ENCODE results near the gene CACNA1S. TPM values are rescaled to one million over a fixed set of nuclear protein-coding genes. Genes with fewer than 3 reads are reported as not detected.

The CACNA1S gene
- total and polyA plus RNA-seq, 2 of the 13 experiments (the other 11 are each of a cell fraction or from before 2014, with no cell fraction given), result not detected

- H2AFZ ChIP-seq (ENCODE audit: low read length), result no peak overlapping the region
- BruUV-seq (replicated peaks), result no TSS peak
- no peak overlapping the region for H3K27ac ChIP-seq (ENCODE audit: extremely low read length, insufficient read depth, low read length)
- TF ChIP-seq NR2F6 (IDR thresholded peaks at IDR 0.05), result no peak
- no peak for TF ChIP-seq NR2F6 (CRISPR knock-in tag; IDR thresholded peaks at IDR 0.05)
- TF ChIP-seq MED13 (CRISPR knock-in tag; IDR thresholded peaks at IDR 0.05), result no peak
- H3K4me2 ChIP-seq (ENCODE audit: low read depth, low read length), result no peak overlapping the region
- intact Hi-C loops (cut with micrococcal nuclease; ENCODE audit: unreplicated experiment), result no loop called here
- H3K4me1 ChIP-seq (ENCODE audit: insufficient read depth, low read length), result no peaks in the 10 kb centered on the region
- H4K20me1 ChIP-seq (ENCODE audit: insufficient read depth, low read length), result no peaks in the 10 kb centered on the region
- no peak for DNase-seq (ENCODE audit: low spot score)
- ATAC-seq, result no peak
- in situ Hi-C loops (cut with HindIII; ENCODE audit: extremely low pct_ligation_motif_present, low pct_unique_long_range_greater_than_20kb), result no loop called here
- H3K36me3 ChIP-seq (replicated peaks in 1 of 2; ENCODE audit: control insufficient read depth in 1 of 2, insufficient read depth in 2 of 2, low read length in 2 of 2), result peaks cover 12 to 66% of the 10 kb centered on the region in 2 experiments
- no peaks in the 10 kb centered on the region for H3K79me2 ChIP-seq (ENCODE audit: insufficient read depth, low read length)
- ChIA-PET POLR2A (no interaction called here), CTCF (ENCODE audit: low intra/inter-chr PET ratio, low total read pairs) (no interaction called here)
- no peak overlapping the region for H3K4me3 ChIP-seq (replicated peaks in 1 of 3; ENCODE audit: insufficient read depth in 1 of 3, low read depth in 2 of 3, low read length in 3 of 3)
- FAIRE-seq, result no peak
- WGBS (ENCODE audit: low lambda C conversion rate), result 98% methylated on average over 7 of the region's 7 CpGs
- no peaks in the 10 kb centered on the region for H3K9me3 ChIP-seq (ENCODE audit: low read length)
- H3K27me3 ChIP-seq (ENCODE audit: control insufficient read depth in 1 of 2, insufficient read depth in 2 of 2, low read length in 2 of 2), result no peaks in the 10 kb centered on the region
- no peak overlapping the region for H3K9ac ChIP-seq (ENCODE audit: insufficient read depth, low read depth, low read length)
These were observed 24.8 kb upstream of the CACNA1S start for GRCh38 chr1:201137024-201137392.

- POLR2A ChIA-PET, result no interaction called here
- TF ChIP-seq NFIB (CRISPR knock-in tag; IDR thresholded peaks at IDR 0.05; ENCODE audit: borderline replicate concordance) (no peak), USF2 (IDR thresholded peaks at IDR 0.05; ENCODE audit: low read depth, low read length) (no peak), USF2 (CRISPR knock-in tag; IDR thresholded peaks at IDR 0.05; ENCODE audit: borderline replicate concordance) (no peak), ZBTB42 (CRISPR knock-in tag; IDR thresholded peaks at IDR 0.05) (no peak), NR1H2 (CRISPR knock-in tag; IDR thresholded peaks at IDR 0.05; ENCODE audit: borderline replicate concordance, low read depth) (no peak), PREB (CRISPR knock-in tag; IDR thresholded peaks at IDR 0.05) (no peak), AHR (CRISPR knock-in tag; IDR thresholded peaks at IDR 0.05) (no peak), NFKBIZ (CRISPR knock-in tag; IDR thresholded peaks at IDR 0.05) (no peak), ZNF607 (CRISPR knock-in tag; IDR thresholded peaks at IDR 0.05; ENCODE audit: borderline replicate concordance) (no peak), RFX3 (CRISPR knock-in tag; IDR thresholded peaks at IDR 0.05) (no peak), MEF2D (CRISPR knock-in tag; IDR thresholded peaks at IDR 0.05) (no peak), NR0B2 (CRISPR knock-in tag; IDR thresholded peaks at IDR 0.05) (no peak), ZBTB8A (CRISPR knock-in tag; IDR thresholded peaks at IDR 0.05; ENCODE audit: borderline replicate concordance, low read depth) (no peak), SAP130 (CRISPR knock-in tag; IDR thresholded peaks at IDR 0.05; ENCODE audit: low read depth) (no peak)
These were observed 24.3 kb upstream of the CACNA1S start for GRCh38 chr1:201136355-201137023.

More at GRCh38 chr1:201136355-201137023, 24.3 kb upstream of the CACNA1S start:
- CTCF ChIA-PET (ENCODE audit: low intra/inter-chr PET ratio, low total read pairs), result no interaction called here
- intact Hi-C loops (cut with micrococcal nuclease; ENCODE audit: unreplicated experiment), result no loop called here
- Histone ChIP-seq H3K27ac (ENCODE audit: extremely low read length, insufficient read depth, low read length) (no peak overlapping the region), H3K79me2 (ENCODE audit: insufficient read depth, low read length) (no peaks in the 10 kb centered on the region), H3K4me2 (ENCODE audit: low read depth, low read length) (no peak overlapping the region), H3K9ac (ENCODE audit: insufficient read depth, low read depth, low read length) (no peak overlapping the region), H3K4me1 (ENCODE audit: insufficient read depth, low read length) (no peaks in the 10 kb centered on the region), H4K20me1 (ENCODE audit: insufficient read depth, low read length) (no peaks in the 10 kb centered on the region), H2AFZ (ENCODE audit: low read length) (no peak overlapping the region), H3K36me3 (replicated peaks in 1 of 2; ENCODE audit: control insufficient read depth in 1 of 2, insufficient read depth in 2 of 2, low read length in 2 of 2) (peaks cover 12 to 60% of the 10 kb centered on the region in 2 experiments), H3K4me3 (replicated peaks in 1 of 3; ENCODE audit: insufficient read depth in 1 of 3, low read depth in 2 of 3, low read length in 3 of 3) (no peak overlapping the region), H3K9me3 (ENCODE audit: low read length) (no peaks in the 10 kb centered on the region), H3K27me3 (ENCODE audit: control insufficient read depth in 1 of 2, insufficient read depth in 2 of 2, low read length in 2 of 2) (no peaks in the 10 kb centered on the region)
- DNase-seq (ENCODE audit: low spot score), result no peak
- in situ Hi-C loops (cut with HindIII; ENCODE audit: extremely low pct_ligation_motif_present, low pct_unique_long_range_greater_than_20kb), result no loop called here
- ATAC-seq, result no peak
- no peak for FAIRE-seq
- BruUV-seq (replicated peaks), result no TSS peak
- 99% methylated on average over 7 of the region's 8 CpGs for WGBS (ENCODE audit: low lambda C conversion rate)
